Progenitor cell of endocrine pancreas (in vitro differentiated cells): Measurements from ENCODE around the gene NANS. TPM values are rescaled to one million over a fixed set of nuclear protein-coding genes. Genes with fewer than 3 reads are reported as not detected.

Experiments
- DNase-seq: peaks from one replicate; pipeline ENCODE4 v3.0.0; 2021; ENCODE audit warnings: low spot score; ENCODE audit not compliant: unreplicated experiment
- H3K27ac Mint-ChIP-seq: 2 replicates; pipeline ENCODE4 v1.8.0; 2021; ENCODE audit warnings: mild to moderate bottlenecking, moderate library complexity, mixed read lengths
- H3K27me3 Mint-ChIP-seq: 2 replicates; pipeline ENCODE4 v1.8.0; 2021; ENCODE audit warnings: mixed read lengths
- H3K36me3 Mint-ChIP-seq: 2 replicates; pipeline ENCODE4 v1.8.0; 2022; ENCODE audit warnings: mixed read lengths; ENCODE audit not compliant: insufficient read depth
- H3K4me1 Mint-ChIP-seq: 2 replicates; pipeline ENCODE4 v1.8.0; 2021; ENCODE audit warnings: low read depth, mixed read lengths
- H3K4me3 Mint-ChIP-seq: 2 replicates; pipeline ENCODE4 v1.8.0; 2021; ENCODE audit warnings: low read depth, mild to moderate bottlenecking, moderate library complexity, mixed read lengths
- H3K9me3 Mint-ChIP-seq: 2 replicates; pipeline ENCODE4 v1.8.0; 2021; ENCODE audit warnings: low read depth, mixed read lengths
- total RNA-seq: library from RNA; stranded (reverse); gene quantifications from 2 replicates; pipeline ENCODE4 v1.2.1, GENCODE V29; 2021
- TF ChIP-seq, protein P1 (sequence below): fragments of 200-600 bp; sonication (generic); IDR thresholded peaks from one replicate; pipeline ENCODE4 v1.5.0; 2021; ENCODE audit warnings: antibody characterized with exemption, mild to moderate bottlenecking; ENCODE audit not compliant: unreplicated experiment

The NANS gene
- total RNA-seq, 1 donor from 2014 or later, result 31.9 TPM

DNA sequence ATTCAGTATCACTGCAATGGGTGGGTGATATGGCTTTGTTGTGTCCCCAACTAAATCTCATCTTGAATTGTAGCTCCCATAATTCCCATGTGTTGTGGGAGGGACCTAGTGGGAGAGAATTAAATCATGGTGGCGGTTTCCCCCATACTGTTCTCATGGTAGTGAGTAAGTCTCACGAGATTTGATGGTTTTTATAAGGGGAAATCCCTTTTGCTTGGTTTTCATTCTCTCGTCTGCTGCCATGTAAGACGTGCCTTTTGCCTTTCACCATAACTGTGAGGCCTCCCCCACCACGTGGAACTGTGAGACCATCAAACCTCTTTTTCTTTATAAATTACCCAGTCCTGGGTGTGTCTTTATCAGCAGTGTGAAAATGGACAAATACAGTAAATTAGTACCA lies 9.5 kb upstream of the NANS start:
- no peak for DNase-seq
- Mint-ChIP-seq H3K36me3 (no peaks in the 10 kb centered on the region), H3K9me3 (no peaks in the 10 kb centered on the region), H3K27ac (no peak overlapping the region), H3K27me3 (peaks cover 2% of the 10 kb centered on the region), H3K4me3 (no peak overlapping the region), H3K4me1 (no peaks in the 10 kb centered on the region)
- TF ChIP-seq, protein P1, sequence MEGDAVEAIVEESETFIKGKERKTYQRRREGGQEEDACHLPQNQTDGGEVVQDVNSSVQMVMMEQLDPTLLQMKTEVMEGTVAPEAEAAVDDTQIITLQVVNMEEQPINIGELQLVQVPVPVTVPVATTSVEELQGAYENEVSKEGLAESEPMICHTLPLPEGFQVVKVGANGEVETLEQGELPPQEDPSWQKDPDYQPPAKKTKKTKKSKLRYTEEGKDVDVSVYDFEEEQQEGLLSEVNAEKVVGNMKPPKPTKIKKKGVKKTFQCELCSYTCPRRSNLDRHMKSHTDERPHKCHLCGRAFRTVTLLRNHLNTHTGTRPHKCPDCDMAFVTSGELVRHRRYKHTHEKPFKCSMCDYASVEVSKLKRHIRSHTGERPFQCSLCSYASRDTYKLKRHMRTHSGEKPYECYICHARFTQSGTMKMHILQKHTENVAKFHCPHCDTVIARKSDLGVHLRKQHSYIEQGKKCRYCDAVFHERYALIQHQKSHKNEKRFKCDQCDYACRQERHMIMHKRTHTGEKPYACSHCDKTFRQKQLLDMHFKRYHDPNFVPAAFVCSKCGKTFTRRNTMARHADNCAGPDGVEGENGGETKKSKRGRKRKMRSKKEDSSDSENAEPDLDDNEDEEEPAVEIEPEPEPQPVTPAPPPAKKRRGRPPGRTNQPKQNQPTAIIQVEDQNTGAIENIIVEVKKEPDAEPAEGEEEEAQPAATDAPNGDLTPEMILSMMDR, result no peak

DNA sequence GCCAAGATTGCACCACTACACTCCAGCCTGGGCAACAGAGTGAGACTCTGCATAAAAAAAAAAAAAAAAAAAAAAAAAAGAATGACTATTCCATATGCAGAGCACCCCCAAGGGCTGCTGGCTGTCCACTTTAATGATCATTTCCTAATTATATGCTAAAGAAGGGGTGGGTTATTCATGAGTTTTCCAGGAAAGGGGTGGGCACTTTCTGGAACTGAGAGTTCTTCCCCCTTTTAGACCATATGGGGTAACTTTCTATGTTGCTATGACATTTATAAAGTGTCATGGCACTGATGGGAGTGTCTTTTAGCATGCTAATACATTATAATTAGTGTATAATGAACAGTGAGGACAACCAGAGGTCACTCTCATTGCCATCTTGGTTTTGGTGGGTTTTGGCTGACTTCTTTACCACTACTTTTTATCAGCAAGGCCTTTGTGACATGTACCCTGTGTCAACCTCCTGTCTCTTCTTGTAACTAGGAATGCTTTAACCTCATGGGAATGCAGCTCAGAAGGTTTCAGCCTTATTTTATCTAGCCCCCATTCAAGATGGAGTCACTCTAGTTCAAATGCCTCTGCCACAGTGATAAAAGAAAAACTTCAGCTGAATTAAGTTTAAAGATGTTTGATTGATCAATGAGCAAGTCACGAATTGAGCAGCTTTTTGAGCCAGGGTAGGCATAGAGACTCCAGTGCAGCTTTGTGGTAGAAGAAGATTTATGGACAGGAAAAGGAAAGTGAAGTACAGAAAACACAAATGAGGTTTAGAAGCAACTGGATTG lies 7.1 kb upstream of the NANS start:
- Mint-ChIP-seq H3K36me3 (no peaks in the 10 kb centered on the region), H3K9me3 (no peaks in the 10 kb centered on the region), H3K27ac (no peak overlapping the region), H3K27me3 (peaks cover 8% of the 10 kb centered on the region), H3K4me3 (no peak overlapping the region), H3K4me1 (no peaks in the 10 kb centered on the region)
- TF ChIP-seq, protein P1, result no peak
- no peak for DNase-seq

DNA sequence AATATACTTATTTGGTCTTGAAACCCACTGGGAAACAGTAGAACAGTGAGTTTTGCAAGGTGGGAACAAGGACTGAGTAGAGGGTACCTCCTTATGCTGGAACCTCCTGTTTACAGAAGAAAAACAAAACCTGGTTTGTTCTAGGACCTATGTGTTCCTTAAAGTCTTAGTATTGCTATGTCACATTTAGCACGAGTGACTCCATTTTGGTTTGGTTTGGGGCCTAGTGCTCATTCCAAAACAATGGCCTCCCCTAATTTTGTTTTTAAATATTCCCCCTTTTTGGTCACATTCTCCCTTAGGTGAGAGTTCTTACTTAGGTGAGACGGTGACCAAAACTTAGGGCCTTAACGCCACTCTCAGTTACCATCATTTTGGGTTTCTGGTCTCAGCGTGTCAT lies 6.2 kb upstream of the NANS start:
- H3K4me3 Mint-ChIP-seq, result no peak overlapping the region
- H3K27me3 Mint-ChIP-seq, result peaks cover 8% of the 10 kb centered on the region
- TF ChIP-seq, protein P1, result no peak
- H3K36me3 Mint-ChIP-seq, result no peaks in the 10 kb centered on the region
- no peak for DNase-seq
- H3K27ac Mint-ChIP-seq, result no peak overlapping the region
- H3K9me3 Mint-ChIP-seq, result no peaks in the 10 kb centered on the region
- H3K4me1 Mint-ChIP-seq, result no peaks in the 10 kb centered on the region

DNA sequence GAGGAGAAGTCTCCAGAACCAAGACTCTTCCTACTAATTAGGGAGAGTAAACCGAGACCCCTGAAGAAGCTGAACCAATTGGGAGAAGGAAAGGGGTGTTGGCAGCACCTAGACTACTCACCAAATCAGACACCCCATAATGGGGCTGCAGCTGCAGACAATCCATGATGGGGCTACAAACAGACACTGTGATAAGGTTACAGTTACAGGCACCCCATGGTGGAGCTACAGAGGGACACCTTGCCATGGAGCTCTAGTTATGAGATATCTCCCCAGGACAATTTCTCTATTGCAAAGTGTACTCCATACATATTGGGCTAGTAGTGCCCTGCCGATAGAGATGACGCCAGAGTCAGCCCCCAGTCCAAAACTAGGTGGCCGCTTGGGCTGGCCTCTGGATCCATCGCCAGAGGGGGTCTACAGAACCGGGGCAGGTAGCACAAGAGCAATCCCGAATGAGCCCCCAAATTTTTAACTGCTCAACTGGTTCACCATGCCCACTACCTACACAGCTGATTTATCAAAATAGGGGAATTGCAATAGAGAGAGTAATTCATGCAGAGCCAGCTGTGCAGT lies 2.1 kb upstream of the NANS start:
- Mint-ChIP-seq H3K4me3 (no peak overlapping the region), H3K4me1 (peaks cover 5% of the 10 kb centered on the region)
- TF ChIP-seq, protein P1, result no peak

DNA sequence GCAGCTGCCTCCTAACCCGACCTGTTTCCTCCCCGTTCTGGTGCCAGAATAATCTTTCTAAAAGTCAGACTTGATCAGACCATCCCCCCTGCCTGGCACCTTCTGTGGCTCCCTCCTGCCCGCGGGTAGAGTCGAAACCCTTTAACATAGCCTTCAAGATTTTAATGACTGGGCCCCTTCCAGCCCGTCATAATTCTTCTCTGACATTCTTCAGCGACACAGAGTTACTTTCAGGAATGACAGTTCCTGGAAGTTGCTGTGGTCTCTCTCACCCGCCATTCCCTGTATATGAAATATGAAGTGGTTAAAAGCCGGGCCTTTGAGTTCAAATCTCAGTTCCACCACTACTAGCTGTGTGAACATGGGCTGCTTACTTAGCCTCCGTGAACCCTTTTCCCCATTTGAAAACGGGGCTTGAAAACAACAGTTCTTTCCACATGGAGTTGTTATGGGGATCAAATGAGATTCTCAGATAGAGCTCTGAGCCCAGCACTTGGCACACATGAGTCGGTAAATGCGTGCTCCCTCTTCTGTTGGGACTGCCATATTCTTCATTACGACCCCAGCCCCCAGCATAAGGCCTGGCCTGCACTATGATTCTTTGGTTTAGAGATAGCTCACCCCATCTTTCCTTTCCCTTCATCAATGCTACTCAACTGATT lies 737 bp downstream of the NANS start:
- TF ChIP-seq, protein P1, result no peak
- Mint-ChIP-seq H3K36me3 (peaks cover 2% of the 10 kb centered on the region), H3K9me3 (no peaks in the 10 kb centered on the region), H3K4me1 (peaks cover 5% of the 10 kb centered on the region), H3K4me3 (peak overlapping the region; percentile 88), H3K27me3 (peaks cover 5% of the 10 kb centered on the region), H3K27ac (peak overlapping the region; percentile 93)
- DNase-seq, result no peak

More for the DNA sequence above, 2.1 kb upstream of the NANS start:
- no peaks in the 10 kb centered on the region for H3K9me3 Mint-ChIP-seq
- DNase-seq, result no peak
- no peaks in the 10 kb centered on the region for H3K36me3 Mint-ChIP-seq
- H3K27ac Mint-ChIP-seq, result no peak overlapping the region
- H3K27me3 Mint-ChIP-seq, result peaks cover 8% of the 10 kb centered on the region
